Measurements from ENCODE around the gene RMDN3. TPM values are rescaled to one million over a fixed set of nuclear protein-coding genes. Genes with fewer than 3 reads are reported as not detected.

RMDN3 gene
- total and polyA plus RNA-seq, 2 of the 13 experiments (the other 11 are each of a cell fraction or from before 2014, with no cell fraction given), result 16.8 to 19.5 TPM

DNA sequence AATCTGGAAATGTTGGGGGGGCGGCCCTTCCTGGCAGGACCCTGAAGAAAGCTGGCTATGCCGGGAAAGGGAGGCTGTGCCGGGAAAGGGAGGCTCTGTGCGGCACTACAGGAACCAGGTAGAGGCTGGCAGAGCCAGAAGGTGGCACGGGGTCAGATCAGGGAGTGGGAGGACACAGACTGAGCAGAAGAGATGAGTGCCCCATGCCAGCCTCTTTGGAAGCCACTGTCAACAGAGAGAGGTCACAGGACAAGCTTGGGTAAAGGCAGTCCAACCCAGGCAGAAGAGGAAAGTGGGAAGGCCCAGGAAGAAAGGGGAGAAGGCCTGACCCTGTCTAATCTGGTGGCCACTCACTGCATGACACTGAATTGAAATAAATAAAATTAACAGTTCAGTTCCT is 16.2 kb upstream of the RMDN3 start (continued):
- TF ChIP-seq ZBTB37 (CRISPR knock-in tag; IDR thresholded peaks at IDR 0.05), result no peak

DNA sequence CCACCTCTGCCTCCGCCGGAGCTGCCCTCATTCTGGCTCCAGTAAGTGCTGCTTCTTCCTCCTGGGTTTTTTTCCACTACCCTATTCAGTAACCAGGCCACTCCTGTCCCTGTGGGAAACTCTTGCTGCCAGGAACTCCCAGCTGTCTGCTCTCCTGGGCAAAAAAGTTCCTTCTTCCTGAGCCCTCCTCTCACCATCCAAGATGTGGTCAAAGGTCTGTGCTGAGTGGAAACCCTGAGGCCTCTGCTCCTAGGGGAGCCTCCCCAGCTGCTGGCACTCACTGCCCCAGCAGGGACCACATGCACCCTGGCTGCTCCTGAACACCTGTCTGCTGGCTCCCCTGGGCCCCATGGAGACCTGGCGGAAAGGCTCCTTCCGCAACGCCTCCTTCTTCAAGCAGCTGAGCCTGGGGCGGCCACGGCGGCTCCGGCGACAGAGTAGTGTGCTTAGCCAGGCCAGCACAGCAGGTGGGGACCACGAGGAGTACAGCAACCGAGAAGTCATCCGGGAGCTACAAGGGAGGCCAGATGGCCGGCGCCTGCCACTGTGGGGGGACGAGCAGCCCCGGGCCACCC is 15.2 kb upstream of the RMDN3 start:
- no peak overlapping the region for H3K4me2 ChIP-seq (ENCODE audit: low read depth, low read length)
- H3K9me3 ChIP-seq (ENCODE audit: low read length), result no peaks in the 10 kb centered on the region
- peaks cover 4% of the 10 kb centered on the region for H3K79me2 ChIP-seq (ENCODE audit: insufficient read depth, low read length)
- CTCF ChIA-PET (ENCODE audit: low intra/inter-chr PET ratio, low total read pairs), result no interaction called here
- FAIRE-seq (no peak), DNase-seq (ENCODE audit: low spot score) (no peak), ATAC-seq (no peak)
- H3K36me3 ChIP-seq (replicated peaks in 1 of 2; ENCODE audit: control insufficient read depth in 1 of 2, insufficient read depth in 2 of 2, low read length in 2 of 2), result peaks cover 15 to 40% of the 10 kb centered on the region in 2 experiments; a peak in 4 of 5 replicates
- H3K27ac ChIP-seq (ENCODE audit: extremely low read length, insufficient read depth, low read length), result no peak overlapping the region
- POLR2A ChIA-PET, result no interaction called here
- no peaks in the 10 kb centered on the region for H3K27me3 ChIP-seq (ENCODE audit: control insufficient read depth in 1 of 2, insufficient read depth in 2 of 2, low read length in 2 of 2)
- H2AFZ ChIP-seq (ENCODE audit: low read length), result no peak overlapping the region
- no TSS peak for BruUV-seq (replicated peaks)
- intact Hi-C loops (cut with micrococcal nuclease; ENCODE audit: unreplicated experiment), result no loop called here
- H3K4me3 ChIP-seq (replicated peaks in 1 of 3; ENCODE audit: insufficient read depth in 1 of 3, low read depth in 2 of 3, low read length in 3 of 3), result no peak overlapping the region
- in situ Hi-C loops (cut with HindIII; ENCODE audit: extremely low pct_ligation_motif_present, low pct_unique_long_range_greater_than_20kb), result no loop called here
- no peaks in the 10 kb centered on the region for H4K20me1 ChIP-seq (ENCODE audit: insufficient read depth, low read length)
- WGBS (ENCODE audit: low lambda C conversion rate), result 97% methylated on average over 9 of the region's 17 CpGs
- H3K9ac ChIP-seq (ENCODE audit: insufficient read depth, low read depth, low read length), result no peak overlapping the region
- TF ChIP-seq DDIT3 (CRISPR knock-in tag; IDR thresholded peaks at IDR 0.05) (no peak), ZFP1 (CRISPR knock-in tag; IDR thresholded peaks at IDR 0.05) (no peak), ZNF451 (CRISPR knock-in tag; IDR thresholded peaks at IDR 0.05) (no peak), CHCHD3 (CRISPR knock-in tag; IDR thresholded peaks at IDR 0.05) (no peak), CREBL2 (CRISPR knock-in tag; IDR thresholded peaks at IDR 0.05; ENCODE audit: borderline replicate concordance) (no peak), CENPBD1 (CRISPR knock-in tag; IDR thresholded peaks at IDR 0.05; ENCODE audit: borderline replicate concordance, low read depth) (no peak), NFATC3 (CRISPR knock-in tag; IDR thresholded peaks at IDR 0.05) (no peak), TRIM24 (CRISPR knock-in tag; IDR thresholded peaks at IDR 0.05) (no peak), THAP11 (CRISPR knock-in tag; IDR thresholded peaks at IDR 0.05) (no peak), ZNF274 (CRISPR knock-in tag; IDR thresholded peaks at IDR 0.05) (no peak), MYC (CRISPR knock-in tag; IDR thresholded peaks at IDR 0.05; ENCODE audit: borderline replicate concordance) (no peak), KDM6A (CRISPR knock-in tag; IDR thresholded peaks at IDR 0.05; ENCODE audit: low read depth) (no peak), NFE2L2 (IDR thresholded peaks at IDR 0.05; ENCODE audit: low read length) (no peak), MAFK (conservative IDR thresholded peaks at IDR 0.05 in 1 of 2, IDR thresholded peaks at IDR 0.05 in 1 of 2; ENCODE audit: low read length in 2 of 2) (no peak), KLF13 (CRISPR knock-in tag; IDR thresholded peaks at IDR 0.05) (no peak), ZBTB21 (CRISPR knock-in tag; IDR thresholded peaks at IDR 0.05) (no peak), ATF7-NPFF (CRISPR knock-in tag; IDR thresholded peaks at IDR 0.05; ENCODE audit: low read depth) (no peak)
- TF ChIP-seq, protein P1, sequence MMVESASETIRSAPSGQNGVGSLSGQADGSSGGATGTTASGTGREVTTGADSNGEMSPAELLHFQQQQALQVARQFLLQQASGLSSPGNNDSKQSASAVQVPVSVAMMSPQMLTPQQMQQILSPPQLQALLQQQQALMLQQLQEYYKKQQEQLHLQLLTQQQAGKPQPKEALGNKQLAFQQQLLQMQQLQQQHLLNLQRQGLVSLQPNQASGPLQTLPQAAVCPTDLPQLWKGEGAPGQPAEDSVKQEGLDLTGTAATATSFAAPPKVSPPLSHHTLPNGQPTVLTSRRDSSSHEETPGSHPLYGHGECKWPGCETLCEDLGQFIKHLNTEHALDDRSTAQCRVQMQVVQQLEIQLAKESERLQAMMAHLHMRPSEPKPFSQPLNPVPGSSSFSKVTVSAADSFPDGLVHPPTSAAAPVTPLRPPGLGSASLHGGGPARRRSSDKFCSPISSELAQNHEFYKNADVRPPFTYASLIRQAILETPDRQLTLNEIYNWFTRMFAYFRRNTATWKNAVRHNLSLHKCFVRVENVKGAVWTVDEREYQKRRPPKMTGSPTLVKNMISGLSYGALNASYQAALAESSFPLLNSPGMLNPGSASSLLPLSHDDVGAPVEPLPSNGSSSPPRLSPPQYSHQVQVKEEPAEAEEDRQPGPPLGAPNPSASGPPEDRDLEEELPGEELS (CRISPR knock-in tag; IDR thresholded peaks at IDR 0.05), result no peak
- peaks cover 11% of the 10 kb centered on the region for H3K4me1 ChIP-seq (ENCODE audit: insufficient read depth, low read length)

Measured in HepG2 (cell line).